HEK293 (cell line): ENCODE measurements around the gene AKNA.

Source experiments
- CTCF ChIA-PET: fragments of 350-600 bp; formaldehyde crosslinking; extraction: SDS; loops from one replicate; lab custom pipeline; 2021; ENCODE audit warnings: antibody characterized with exemption; lab: Yijun Ruan, JAX
- POLR2A ChIA-PET: fragments of 300-600 bp; formaldehyde crosslinking; extraction: SDS; loops from one replicate; lab custom pipeline; 2020; ENCODE audit warnings: antibody characterized with exemption, inconsistent platforms; lab: Yijun Ruan, JAX
- H3K27ac ChIP-seq: fragments of 200-500 bp; sonication (Bioruptor generic); 2 replicates; pipeline ENCODE4 v1.5.1; 2014; ENCODE audit warnings: low read depth, low read length, control low read depth, inconsistent platforms; ENCODE audit errors: extremely low read depth
- H3K36me3 ChIP-seq, 2 experiments: fragments of 200-500 bp in 1 of 2; sonication (Bioruptor generic) in 1 of 2; 1 replicate in 1 of 2; 2 replicates in 1 of 2; pipeline ENCODE4 v1.5.1; 2014 to 2017; ENCODE audit warnings: inconsistent platforms in 2 of 2, low read length in 2 of 2; ENCODE audit not compliant: control insufficient read depth in 2 of 2, insufficient read depth in 1 of 2
- H3K4me1 ChIP-seq: fragments of 200-500 bp; sonication (Bioruptor generic); 2 replicates; pipeline ENCODE4 v1.5.1; 2014; ENCODE audit warnings: mild to moderate bottlenecking, low read length, inconsistent platforms; ENCODE audit not compliant: control insufficient read depth, insufficient read depth
- H3K4me3 ChIP-seq: 2 replicates; pipeline ENCODE4 v1.5.1; 2011; ENCODE audit warnings: low read depth, mild to moderate bottlenecking, control low read depth, low read length, moderate library complexity
- H3K9me3 ChIP-seq: fragments of 200-500 bp; sonication (Bioruptor generic); 2 replicates; pipeline ENCODE4 v1.5.1; 2014; ENCODE audit warnings: low read depth, low read length, inconsistent platforms; ENCODE audit not compliant: control insufficient read depth, insufficient read depth
- BCL11B ChIP-seq: fragments of 450-650 bp; formaldehyde crosslinking; IDR thresholded peaks from 2 replicates; pipeline ENCODE4 v1.5.1; 2016; ENCODE audit warnings: low read depth, missing biosample characterization, missing genetic modification characterization
- HIC1 ChIP-seq: fragments of 450-650 bp; formaldehyde crosslinking; IDR thresholded peaks from 2 replicates; pipeline ENCODE4 v1.5.1; 2016; ENCODE audit warnings: missing biosample characterization, missing genetic modification characterization
- KLF1 ChIP-seq: fragments of 450-650 bp; formaldehyde crosslinking; IDR thresholded peaks from 2 replicates; pipeline ENCODE4 v1.5.1; 2016; ENCODE audit warnings: missing biosample characterization, missing genetic modification characterization
- KLF7 ChIP-seq: fragments of 450-650 bp; formaldehyde crosslinking; IDR thresholded peaks from 2 replicates; pipeline ENCODE4 v1.5.1; 2016; ENCODE audit warnings: missing biosample characterization, missing genetic modification characterization, borderline replicate concordance
- PBX3 ChIP-seq: sonication (generic); formaldehyde crosslinking; IDR thresholded peaks from 2 replicates; pipeline ENCODE4 v1.8.1; 2022; ENCODE audit warnings: mild to moderate bottlenecking, moderate library complexity, missing genetic modification reagents
- SP3 ChIP-seq: fragments of 450-650 bp; formaldehyde crosslinking; IDR thresholded peaks from 2 replicates; pipeline ENCODE4 v1.5.1; 2016; ENCODE audit warnings: missing biosample characterization, missing genetic modification characterization
- ZBTB17 ChIP-seq: fragments of 450-650 bp; formaldehyde crosslinking; IDR thresholded peaks from 2 replicates; pipeline ENCODE4 v1.5.1; 2016; ENCODE audit warnings: missing biosample characterization, missing genetic modification characterization
- ZFP41 ChIP-seq: fragments of 450-650 bp; formaldehyde crosslinking; IDR thresholded peaks from 2 replicates; pipeline ENCODE4 v1.5.1; 2016; ENCODE audit warnings: missing biosample characterization, missing genetic modification characterization, borderline replicate concordance
- ZIC2 ChIP-seq: fragments of 450-650 bp; formaldehyde crosslinking; IDR thresholded peaks from 2 replicates; pipeline ENCODE4 v1.5.1; 2016; ENCODE audit warnings: missing biosample characterization, missing genetic modification characterization
- ZNF114 ChIP-seq: fragments of 450-650 bp; formaldehyde crosslinking; IDR thresholded peaks from 2 replicates; pipeline ENCODE4 v1.5.0; 2017; ENCODE audit warnings: missing biosample characterization, missing genetic modification characterization
- ZNF214 ChIP-seq: fragments of 450-650 bp; formaldehyde crosslinking; IDR thresholded peaks from 2 replicates; pipeline ENCODE4 v1.5.1; 2017; ENCODE audit warnings: missing biosample characterization, mild to moderate bottlenecking, missing genetic modification characterization, borderline replicate concordance
- ZNF23 ChIP-seq: fragments of 450-650 bp; formaldehyde crosslinking; IDR thresholded peaks from 2 replicates; pipeline ENCODE4 v1.5.1; 2016; ENCODE audit warnings: missing biosample characterization, missing genetic modification characterization, borderline replicate concordance
- ZNF416 ChIP-seq: fragments of 450-650 bp; formaldehyde crosslinking; IDR thresholded peaks from 2 replicates; pipeline ENCODE4 v1.5.1; 2016; ENCODE audit warnings: missing biosample characterization, missing genetic modification characterization
- ZNF423 ChIP-seq: fragments of 450-650 bp; formaldehyde crosslinking; IDR thresholded peaks from 2 replicates; pipeline ENCODE4 v1.5.1; 2016; ENCODE audit warnings: missing biosample characterization, missing genetic modification characterization
- ZNF514 ChIP-seq: fragments of 450-650 bp; formaldehyde crosslinking; IDR thresholded peaks from 2 replicates; pipeline ENCODE4 v1.5.1; 2016; ENCODE audit warnings: missing biosample characterization, missing genetic modification characterization
- ZNF561 ChIP-seq: fragments of 450-650 bp; IDR thresholded peaks from 2 replicates; pipeline ENCODE4 v1.5.1; 2018; ENCODE audit warnings: missing biosample characterization, missing genetic modification characterization, borderline replicate concordance
- ZNF610 ChIP-seq: fragments of 450-650 bp; formaldehyde crosslinking; IDR thresholded peaks from 2 replicates; pipeline ENCODE4 v1.5.1; 2016; ENCODE audit warnings: missing biosample characterization, missing genetic modification characterization, borderline replicate concordance
- ZNF629 ChIP-seq: fragments of 450-650 bp; formaldehyde crosslinking; IDR thresholded peaks from 2 replicates; pipeline ENCODE4 v1.5.1; 2017; ENCODE audit warnings: missing biosample characterization, missing genetic modification characterization
- ZNF654 ChIP-seq: fragments of 450-650 bp; formaldehyde crosslinking; IDR thresholded peaks from 2 replicates; pipeline ENCODE4 v1.5.1; 2016; ENCODE audit warnings: low read depth, missing biosample characterization, missing genetic modification characterization
- ZNF776 ChIP-seq: fragments of 450-650 bp; formaldehyde crosslinking; IDR thresholded peaks from 2 replicates; pipeline ENCODE4 v1.5.0; 2017; ENCODE audit warnings: missing biosample characterization, missing genetic modification characterization, borderline replicate concordance
- ZSCAN16 ChIP-seq: fragments of 450-650 bp; formaldehyde crosslinking; IDR thresholded peaks from 2 replicates; pipeline ENCODE4 v1.5.1; 2016; ENCODE audit warnings: missing biosample characterization, missing genetic modification characterization
- ZSCAN4 ChIP-seq: fragments of 450-650 bp; formaldehyde crosslinking; IDR thresholded peaks from 2 replicates; pipeline ENCODE4 v1.5.1; 2017; ENCODE audit warnings: missing biosample characterization, missing genetic modification characterization
- TF ChIP-seq, protein P1 (sequence below): fragments of 450-650 bp; formaldehyde crosslinking; IDR thresholded peaks from 2 replicates; pipeline ENCODE4 v1.5.1; 2016; ENCODE audit warnings: missing biosample characterization, missing genetic modification characterization
- TF ChIP-seq, protein P2 (sequence below): fragments of 450-650 bp; formaldehyde crosslinking; IDR thresholded peaks from 2 replicates; pipeline ENCODE4 v1.5.1; 2016; ENCODE audit warnings: missing biosample characterization, missing genetic modification characterization, low read depth

Gene AKNA

GRCh38 chr9:114312513-114312875 is 75.3 kb downstream of the AKNA start (continued):
- TF ChIP-seq, protein P1, sequence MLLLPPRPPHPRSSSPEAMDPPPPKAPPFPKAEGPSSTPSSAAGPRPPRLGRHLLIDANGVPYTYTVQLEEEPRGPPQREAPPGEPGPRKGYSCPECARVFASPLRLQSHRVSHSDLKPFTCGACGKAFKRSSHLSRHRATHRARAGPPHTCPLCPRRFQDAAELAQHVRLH = no peak
- TF ChIP-seq ZNF561 (no peak), ZNF114 (no peak), ZNF416 (tag by site-specific recombination) (no peak), KLF1 (no peak), ZSCAN4 (no peak), ZNF610 (tag by site-specific recombination) (no peak), ZNF629 (no peak), ZBTB17 (tag by site-specific recombination) (no peak), ZNF423 (no peak)

DNA sequence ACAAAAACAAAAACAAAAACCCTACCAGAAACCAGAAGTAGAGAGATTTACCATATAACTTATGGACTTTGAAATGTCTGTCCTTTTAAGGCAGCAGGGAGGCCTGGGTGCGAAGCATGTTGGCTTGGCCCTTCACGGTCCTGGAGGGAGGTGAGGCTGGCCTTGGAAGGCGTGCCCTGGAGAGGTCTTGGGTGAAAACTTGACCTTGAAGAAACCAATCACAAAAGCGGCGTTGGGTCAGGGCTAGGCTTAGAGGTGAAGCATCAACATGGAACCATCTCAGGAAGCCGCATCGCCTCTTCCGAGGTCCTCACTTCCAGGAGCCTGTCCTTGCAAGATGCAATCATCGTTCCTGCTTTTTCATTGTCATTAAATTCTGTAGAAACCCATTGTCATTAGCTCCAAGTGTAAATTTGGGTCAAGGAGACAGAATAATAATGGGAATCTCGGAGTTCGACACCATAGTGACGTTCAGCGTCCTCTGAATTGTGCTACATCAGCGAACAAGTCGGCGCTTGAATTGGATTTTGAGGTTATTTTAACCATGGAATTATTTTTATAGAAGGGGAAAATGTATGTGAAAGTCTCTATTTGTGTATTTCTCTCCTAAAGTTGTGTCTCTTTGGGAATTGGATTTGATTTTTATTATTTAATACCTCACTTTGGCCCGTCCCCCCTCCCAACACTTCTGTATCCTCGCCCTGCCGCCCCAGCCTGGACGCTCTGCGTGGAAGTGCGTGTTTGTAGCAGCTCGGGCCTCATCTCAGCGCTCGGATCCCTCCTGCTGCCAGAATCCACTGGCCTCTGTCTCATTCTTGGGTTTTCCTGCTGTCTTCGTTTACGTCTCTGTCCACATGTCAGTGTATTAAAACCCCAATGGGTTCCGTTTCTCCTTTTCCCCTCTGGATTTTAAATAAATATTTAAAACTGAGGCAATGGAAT is 75.9 kb downstream of the AKNA start:
- Histone ChIP-seq H3K9me3 (no peaks in the 10 kb centered on the region), H3K27ac (no peak overlapping the region), H3K4me3 (no peak overlapping the region), H3K4me1 (no peaks in the 10 kb centered on the region), H3K36me3 (no peaks in the 10 kb centered on the region)
- no peak for TF ChIP-seq ZSCAN16 (tag by site-specific recombination)
- TF ChIP-seq SP3 (tag by site-specific recombination) = no peak
- no peak for TF ChIP-seq ZFP41 (tag by site-specific recombination)
- TF ChIP-seq ZIC2 = no peak
- TF ChIP-seq BCL11B = no peak
- no peak for TF ChIP-seq ZNF776 (tag by site-specific recombination)
- TF ChIP-seq ZNF23 (tag by site-specific recombination) = no peak
- no peak for TF ChIP-seq HIC1 (tag by site-specific recombination)
- TF ChIP-seq, protein P2, sequence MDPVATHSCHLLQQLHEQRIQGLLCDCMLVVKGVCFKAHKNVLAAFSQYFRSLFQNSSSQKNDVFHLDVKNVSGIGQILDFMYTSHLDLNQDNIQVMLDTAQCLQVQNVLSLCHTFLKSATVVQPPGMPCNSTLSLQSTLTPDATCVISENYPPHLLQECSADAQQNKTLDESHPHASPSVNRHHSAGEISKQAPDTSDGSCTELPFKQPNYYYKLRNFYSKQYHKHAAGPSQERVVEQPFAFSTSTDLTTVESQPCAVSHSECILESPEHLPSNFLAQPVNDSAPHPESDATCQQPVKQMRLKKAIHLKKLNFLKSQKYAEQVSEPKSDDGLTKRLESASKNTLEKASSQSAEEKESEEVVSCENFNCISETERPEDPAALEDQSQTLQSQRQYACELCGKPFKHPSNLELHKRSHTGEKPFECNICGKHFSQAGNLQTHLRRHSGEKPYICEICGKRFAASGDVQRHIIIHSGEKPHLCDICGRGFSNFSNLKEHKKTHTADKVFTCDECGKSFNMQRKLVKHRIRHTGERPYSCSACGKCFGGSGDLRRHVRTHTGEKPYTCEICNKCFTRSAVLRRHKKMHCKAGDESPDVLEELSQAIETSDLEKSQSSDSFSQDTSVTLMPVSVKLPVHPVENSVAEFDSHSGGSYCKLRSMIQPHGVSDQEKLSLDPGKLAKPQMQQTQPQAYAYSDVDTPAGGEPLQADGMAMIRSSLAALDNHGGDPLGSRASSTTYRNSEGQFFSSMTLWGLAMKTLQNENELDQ (tag by site-specific recombination) = no peak
- TF ChIP-seq PBX3 (CRISPR knock-in tag) = no peak
- no peak for TF ChIP-seq ZNF654 (tag by site-specific recombination)
- no peak for TF ChIP-seq KLF7 (tag by site-specific recombination)
- TF ChIP-seq ZBTB17 (tag by site-specific recombination) = no peak
- no peak for TF ChIP-seq ZNF514
- no peak for TF ChIP-seq ZNF214 (tag by site-specific recombination)
- TF ChIP-seq, all 188 proteins: peak for 0
- POLR2A ChIA-PET = no interaction called here
- CTCF ChIA-PET = interaction anchor here (1.3 kb wide), 1 partner anchor 229 kb away, joined by 4 read pairs; no protein-coding TSS in a partner anchor
